ENCODE results near the gene CLPSL2.

DNA sequence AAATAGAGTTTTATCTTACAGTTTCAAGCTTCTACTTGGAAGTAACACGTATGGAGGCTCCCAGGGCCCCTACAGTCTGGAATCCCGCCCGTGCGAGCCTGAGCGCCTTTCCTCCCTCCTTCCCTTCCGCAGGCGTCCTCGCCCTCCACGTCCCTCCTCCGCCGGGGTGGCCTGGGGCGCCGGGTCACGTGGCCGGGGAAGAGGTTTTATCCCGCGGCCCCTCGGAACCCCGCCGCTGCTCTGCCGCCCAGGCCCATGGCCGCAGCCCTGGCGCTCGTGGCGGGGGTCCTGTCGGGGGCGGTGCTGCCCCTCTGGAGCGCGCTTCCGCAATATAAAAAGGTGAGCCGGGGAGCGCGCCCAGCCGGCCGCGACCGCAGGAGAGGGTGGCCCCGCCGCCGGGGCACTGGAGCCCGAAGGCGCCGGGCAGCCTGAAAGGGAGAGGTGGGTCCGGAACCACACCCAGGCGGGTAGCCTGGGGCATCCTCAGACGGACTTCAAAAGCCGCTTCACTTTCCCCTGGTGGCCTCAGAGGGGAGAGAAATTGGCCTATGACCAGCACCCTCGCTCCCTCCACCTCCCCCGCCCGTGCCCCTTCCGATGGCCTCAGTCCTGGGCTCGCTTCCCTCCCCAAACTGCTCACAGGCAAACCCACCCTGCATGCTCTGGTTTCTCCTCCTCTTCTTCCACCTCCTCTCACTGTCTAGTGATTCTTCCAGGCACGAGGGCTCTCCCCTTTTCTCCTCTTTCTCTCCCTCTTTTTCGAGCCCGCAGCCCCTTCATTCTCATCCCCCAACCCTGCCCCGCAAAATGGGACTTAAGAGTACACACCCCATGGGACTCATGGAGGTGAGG is at the start of gene CLPSL2:
- TF ChIP-seq, protein P1, sequence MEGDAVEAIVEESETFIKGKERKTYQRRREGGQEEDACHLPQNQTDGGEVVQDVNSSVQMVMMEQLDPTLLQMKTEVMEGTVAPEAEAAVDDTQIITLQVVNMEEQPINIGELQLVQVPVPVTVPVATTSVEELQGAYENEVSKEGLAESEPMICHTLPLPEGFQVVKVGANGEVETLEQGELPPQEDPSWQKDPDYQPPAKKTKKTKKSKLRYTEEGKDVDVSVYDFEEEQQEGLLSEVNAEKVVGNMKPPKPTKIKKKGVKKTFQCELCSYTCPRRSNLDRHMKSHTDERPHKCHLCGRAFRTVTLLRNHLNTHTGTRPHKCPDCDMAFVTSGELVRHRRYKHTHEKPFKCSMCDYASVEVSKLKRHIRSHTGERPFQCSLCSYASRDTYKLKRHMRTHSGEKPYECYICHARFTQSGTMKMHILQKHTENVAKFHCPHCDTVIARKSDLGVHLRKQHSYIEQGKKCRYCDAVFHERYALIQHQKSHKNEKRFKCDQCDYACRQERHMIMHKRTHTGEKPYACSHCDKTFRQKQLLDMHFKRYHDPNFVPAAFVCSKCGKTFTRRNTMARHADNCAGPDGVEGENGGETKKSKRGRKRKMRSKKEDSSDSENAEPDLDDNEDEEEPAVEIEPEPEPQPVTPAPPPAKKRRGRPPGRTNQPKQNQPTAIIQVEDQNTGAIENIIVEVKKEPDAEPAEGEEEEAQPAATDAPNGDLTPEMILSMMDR (IDR thresholded peaks at IDR 0.05; ENCODE audit: low read length) = no peak
- TF ChIP-seq EZH2 (IDR thresholded peaks at IDR 0.05; ENCODE audit: borderline replicate concordance, low read length) = no peak
